ENCODE measurements around the gene RNF138.

The RNF138 gene

GRCh38 chr18:32111706-32112105 lies 20.0 kb downstream of the RNF138 start:
- DNase-seq (ENCODE audit: low read depth in 1 of 2, low spot score in 1 of 2): no peak
- no peak for TF ChIP-seq JUND (IDR thresholded peaks at IDR 0.05; ENCODE audit: low read depth)
- in situ Hi-C loops (cut with HindIII; ENCODE audit: low pct_unique_long_range_greater_than_20kb, low sequenced_read_pairs): no loop called here

- DNase-seq (ENCODE audit: low read depth in 1 of 2, low spot score in 1 of 2): no peak
- no peak for TF ChIP-seq JUND (IDR thresholded peaks at IDR 0.05; ENCODE audit: low read depth)
Observed at GRCh38 chr18:32112826-32113225, 21.2 kb downstream of the RNF138 start.

DNA sequence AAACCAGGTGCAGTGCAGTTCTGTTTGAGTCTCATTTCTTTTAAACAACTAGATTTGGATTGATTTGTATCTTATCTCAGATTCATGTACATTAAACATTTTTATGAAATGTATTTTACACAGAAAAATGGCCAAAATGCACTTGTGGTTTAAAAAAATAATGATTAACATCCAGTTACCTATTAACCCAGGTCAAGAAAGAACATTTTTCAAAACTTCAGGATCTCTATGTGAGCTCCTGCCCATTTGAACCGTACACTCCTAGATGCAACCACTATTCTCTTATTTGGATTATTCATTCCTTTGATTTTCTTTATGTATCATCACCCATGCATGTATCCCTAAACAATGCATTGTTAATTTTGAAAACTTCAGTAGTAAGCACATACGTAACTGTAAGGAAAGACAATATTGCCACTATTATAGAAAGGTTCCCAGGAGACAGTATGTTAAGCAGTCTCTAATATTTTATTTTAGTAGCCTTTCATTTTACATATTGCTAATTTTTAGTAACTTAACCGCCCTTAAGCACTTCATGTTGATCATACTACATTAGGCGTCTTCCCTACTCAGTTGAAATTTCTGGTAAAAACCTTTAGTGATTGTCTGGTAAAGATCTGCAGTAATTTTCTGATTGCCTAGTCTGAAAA lies 22.7 kb downstream of the RNF138 start:
- no peak for DNase-seq (ENCODE audit: low read depth in 1 of 2, low spot score in 1 of 2)
- no peak for TF ChIP-seq JUND (IDR thresholded peaks at IDR 0.05; ENCODE audit: low read depth)
- in situ Hi-C loops (cut with HindIII; ENCODE audit: low pct_unique_long_range_greater_than_20kb, low sequenced_read_pairs): no loop called here

More at GRCh38 chr18:32112826-32113225, 21.2 kb downstream of the RNF138 start:
- in situ Hi-C loops (cut with HindIII; ENCODE audit: low pct_unique_long_range_greater_than_20kb, low sequenced_read_pairs): no loop called here

DNA sequence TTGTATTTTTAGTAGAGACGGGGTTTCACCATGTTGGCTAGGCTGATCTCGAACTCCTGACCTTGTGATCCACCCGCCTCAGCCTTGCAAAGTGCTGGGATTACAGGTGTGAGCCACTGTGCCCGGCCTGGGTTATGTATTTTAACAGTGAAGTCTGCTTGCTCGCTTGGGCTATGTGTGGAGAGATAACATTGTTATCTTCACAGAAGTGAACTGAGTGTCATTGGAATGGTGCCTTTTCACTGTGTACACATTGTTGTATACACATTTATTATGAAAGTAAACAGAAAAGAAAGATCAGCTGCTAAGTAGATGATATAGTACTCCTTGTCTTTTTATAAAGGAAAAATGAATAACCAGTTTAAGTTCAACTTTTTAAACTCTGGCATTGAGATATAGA lies 30.4 kb downstream of the RNF138 start:
- DNase-seq (ENCODE audit: low read depth in 1 of 2, low spot score in 1 of 2): no peak
- in situ Hi-C loops (cut with HindIII; ENCODE audit: low pct_unique_long_range_greater_than_20kb, low sequenced_read_pairs): no loop called here
- TF ChIP-seq JUND (IDR thresholded peaks at IDR 0.05; ENCODE audit: low read depth): no peak

GRCh38 chr18:32126538-32126937 lies 34.9 kb downstream of the RNF138 start:
- no peak for TF ChIP-seq JUND (IDR thresholded peaks at IDR 0.05; ENCODE audit: low read depth)
- in situ Hi-C loops (cut with HindIII; ENCODE audit: low pct_unique_long_range_greater_than_20kb, low sequenced_read_pairs): no loop called here
- DNase-seq (ENCODE audit: low read depth in 1 of 2, low spot score in 1 of 2): no peak

DNA sequence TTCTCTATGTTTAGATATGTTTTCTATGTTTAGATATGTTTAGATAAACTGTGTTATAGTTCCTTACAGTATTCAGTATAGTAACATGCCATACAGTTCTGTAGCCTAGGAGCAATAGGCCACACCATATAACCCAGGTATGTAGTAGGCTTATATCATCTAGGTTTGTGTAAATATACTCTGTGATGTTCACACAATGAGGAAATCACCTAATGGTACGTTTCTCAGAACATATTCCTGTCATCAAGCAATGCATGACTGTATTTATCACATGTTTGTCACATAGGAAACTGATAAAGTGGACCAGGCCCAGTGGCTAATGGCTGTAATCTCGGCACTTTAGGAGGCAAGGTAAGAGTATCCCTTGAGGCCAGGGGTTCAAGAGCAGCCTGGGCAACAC lies 44.0 kb downstream of the RNF138 start:
- in situ Hi-C loops (cut with HindIII; ENCODE audit: low pct_unique_long_range_greater_than_20kb, low sequenced_read_pairs): no loop called here
- no peak for TF ChIP-seq JUND (IDR thresholded peaks at IDR 0.05; ENCODE audit: low read depth)
- DNase-seq (ENCODE audit: low read depth in 1 of 2, low spot score in 1 of 2): no peak

GRCh38 chr18:32138332-32138982 lies 46.8 kb downstream of the RNF138 start:
- no peak for TF ChIP-seq JUND (IDR thresholded peaks at IDR 0.05; ENCODE audit: low read depth)
- in situ Hi-C loops (cut with HindIII; ENCODE audit: low pct_unique_long_range_greater_than_20kb, low sequenced_read_pairs): no loop called here
- DNase-seq (ENCODE audit: low read depth in 1 of 2, low spot score in 1 of 2): no peak

DNA sequence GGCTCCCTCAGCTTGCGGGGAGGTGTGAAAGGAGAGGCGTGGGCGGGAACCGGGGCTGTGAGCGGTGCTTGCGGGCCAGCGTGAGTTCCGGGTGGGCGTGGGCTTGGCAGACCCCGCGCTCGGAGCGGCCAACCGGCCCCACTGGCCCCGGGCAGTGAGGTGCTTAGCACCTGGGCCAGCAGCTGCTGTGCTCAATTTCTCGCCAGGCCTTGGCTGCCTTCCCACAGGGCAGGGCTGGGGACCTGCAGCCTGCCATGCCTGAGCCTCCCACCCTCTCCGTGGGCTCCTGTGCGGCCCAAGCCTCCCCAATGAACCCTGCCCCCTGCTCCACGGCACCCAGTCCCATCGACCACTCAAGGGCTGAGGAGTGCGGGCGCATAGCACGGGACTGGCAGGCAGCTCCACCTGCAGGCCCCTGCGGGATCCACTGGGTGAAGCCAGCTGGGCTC lies 48.2 kb downstream of the RNF138 start:
- no peak for TF ChIP-seq JUND (IDR thresholded peaks at IDR 0.05; ENCODE audit: low read depth)
- DNase-seq (ENCODE audit: low read depth in 1 of 2, low spot score in 1 of 2): no peak
- in situ Hi-C loops (cut with HindIII; ENCODE audit: low pct_unique_long_range_greater_than_20kb, low sequenced_read_pairs): no loop called here

DNA sequence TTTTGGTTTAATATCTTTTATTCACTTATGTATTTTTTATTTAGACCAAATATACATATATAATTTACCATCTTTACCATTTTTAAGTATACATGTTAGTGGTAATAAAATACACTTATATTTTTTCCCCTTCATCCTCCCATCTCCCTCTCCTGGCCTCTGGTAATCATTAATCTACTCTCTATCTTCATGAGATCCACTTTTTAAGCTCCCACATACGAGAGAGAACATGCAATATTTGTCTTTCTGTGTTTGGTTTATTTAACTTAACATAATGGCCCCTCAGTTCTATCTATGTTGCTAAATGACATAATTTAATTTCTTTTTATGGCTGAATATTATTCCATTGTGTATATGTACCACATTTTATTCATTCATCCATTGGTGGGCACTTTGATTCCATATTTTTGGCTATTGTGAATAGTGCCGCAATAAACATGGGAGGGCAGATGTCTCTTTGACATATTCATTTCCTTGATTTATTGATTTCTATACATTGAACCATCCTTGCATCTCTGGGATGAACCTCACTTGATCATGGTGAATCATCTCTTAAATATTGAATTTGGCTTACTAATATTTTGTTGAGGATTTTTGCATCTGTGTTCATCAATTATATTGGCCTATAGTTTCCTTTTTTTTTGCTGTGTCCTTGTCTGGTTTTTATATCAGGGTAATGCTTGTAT lies 56.7 kb downstream of the RNF138 start:
- no peak for TF ChIP-seq JUND (IDR thresholded peaks at IDR 0.05; ENCODE audit: low read depth)
- in situ Hi-C loops (cut with HindIII; ENCODE audit: low pct_unique_long_range_greater_than_20kb, low sequenced_read_pairs): no loop called here
- DNase-seq (ENCODE audit: low read depth in 1 of 2, low spot score in 1 of 2): no peak

DNA sequence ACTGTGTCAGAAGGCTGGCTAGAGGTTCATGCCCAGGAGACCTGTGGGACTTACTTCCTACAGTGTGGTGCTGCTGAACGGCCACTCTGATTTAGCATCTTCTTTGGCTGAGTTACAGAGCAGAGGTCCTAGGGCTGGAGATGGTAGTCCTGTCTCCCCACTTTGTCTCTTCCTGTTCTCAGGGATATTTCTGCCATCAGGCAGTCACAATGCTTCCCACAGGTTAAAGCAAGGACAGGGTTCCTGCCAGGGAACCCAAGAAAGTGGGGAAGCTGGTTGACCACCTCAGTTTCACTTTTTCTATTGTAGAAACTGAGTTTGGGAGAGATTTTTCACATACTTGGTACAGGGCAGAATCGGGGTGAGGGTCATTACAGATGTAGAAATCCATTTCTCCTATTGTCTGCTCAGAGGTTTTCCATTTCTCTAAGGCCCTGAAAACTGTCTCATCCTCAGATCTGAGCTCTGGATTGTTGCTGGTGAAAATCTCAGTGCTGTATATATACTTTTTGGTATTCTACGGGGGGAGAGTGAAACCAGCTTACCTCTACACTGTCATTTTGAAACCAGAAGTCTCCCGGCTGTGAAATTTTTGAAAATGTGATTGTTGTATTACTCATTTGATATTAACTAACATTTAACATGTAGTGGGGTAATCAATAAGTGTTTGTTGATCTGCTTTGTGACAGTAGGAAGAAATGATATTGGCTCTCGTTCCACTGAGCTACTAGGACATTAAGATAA lies 61.2 kb downstream of the RNF138 start:
- no peak for DNase-seq (ENCODE audit: low read depth in 1 of 2, low spot score in 1 of 2)
- in situ Hi-C loops (cut with HindIII; ENCODE audit: low pct_unique_long_range_greater_than_20kb, low sequenced_read_pairs): no loop called here
- no peak for TF ChIP-seq JUND (IDR thresholded peaks at IDR 0.05; ENCODE audit: low read depth)

DNA sequence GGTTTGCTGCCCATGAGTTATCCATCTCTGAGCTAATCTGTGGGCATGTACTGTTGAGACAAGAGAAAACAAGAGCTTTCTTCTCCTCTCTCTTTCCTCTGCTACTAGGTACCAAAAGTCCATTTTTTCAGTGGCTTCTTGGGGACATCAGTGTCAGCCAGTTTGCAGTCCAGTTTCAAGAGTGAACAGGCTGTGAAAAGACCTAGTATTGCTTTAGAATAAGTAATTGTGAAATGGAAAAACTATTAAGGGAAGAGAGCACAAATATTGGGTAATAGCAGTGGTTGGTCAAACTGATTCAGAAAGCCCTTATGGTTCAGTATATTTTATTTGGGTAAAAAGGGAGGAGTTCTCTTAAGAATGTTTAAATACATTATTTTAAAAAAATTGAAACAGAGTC lies 65.2 kb downstream of the RNF138 start:
- no peak for DNase-seq (ENCODE audit: low read depth in 1 of 2, low spot score in 1 of 2)
- TF ChIP-seq JUND (IDR thresholded peaks at IDR 0.05; ENCODE audit: low read depth): no peak
- in situ Hi-C loops (cut with HindIII; ENCODE audit: low pct_unique_long_range_greater_than_20kb, low sequenced_read_pairs): no loop called here

DNA sequence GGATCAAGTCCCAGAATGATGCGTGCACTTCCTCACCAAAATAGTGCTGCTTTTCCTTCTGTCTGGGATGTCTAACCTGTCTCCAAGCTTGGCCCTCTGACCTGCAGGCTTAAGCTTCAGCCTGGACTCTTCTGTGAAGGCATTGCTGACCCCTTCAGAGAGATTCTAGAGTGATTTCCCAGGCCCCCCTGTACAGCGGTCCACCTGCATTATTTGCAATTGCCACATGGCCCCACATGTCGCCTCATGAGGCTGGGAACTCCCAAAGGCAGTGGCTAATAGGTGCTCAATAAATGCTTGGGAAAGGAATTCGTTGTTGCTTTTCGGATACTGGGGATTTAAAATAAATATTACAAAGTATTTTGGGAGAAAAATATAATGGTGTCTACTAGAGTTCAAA lies 65.9 kb downstream of the RNF138 start:
- in situ Hi-C loops (cut with HindIII; ENCODE audit: low pct_unique_long_range_greater_than_20kb, low sequenced_read_pairs): no loop called here
- no peak for DNase-seq (ENCODE audit: low read depth in 1 of 2, low spot score in 1 of 2)
- no peak for TF ChIP-seq JUND (IDR thresholded peaks at IDR 0.05; ENCODE audit: low read depth)
